ENCODE results near the gene SDC4.
A peak's percentile ranks its signal among the peaks of the same experiment; 100 is the strongest.

SDC4 gene

GRCh38 chr20:45347936-45348778 lies at the start of gene SDC4:
SDC4 (minus strand) TSS chr20:45348424; CDS start chr20:45348384, 40 bp downstream.
- DNase-seq (ENCODE audit: low read depth in 3 of 3, low spot score in 1 of 3) = peak; percentile 23 to 61 (median 47)

- no peak for DNase-seq (ENCODE audit: low read depth in 3 of 3, low spot score in 1 of 3)
Measured at GRCh38 chr20:45395114-45395415, 46.8 kb upstream of the SDC4 start.

DNA sequence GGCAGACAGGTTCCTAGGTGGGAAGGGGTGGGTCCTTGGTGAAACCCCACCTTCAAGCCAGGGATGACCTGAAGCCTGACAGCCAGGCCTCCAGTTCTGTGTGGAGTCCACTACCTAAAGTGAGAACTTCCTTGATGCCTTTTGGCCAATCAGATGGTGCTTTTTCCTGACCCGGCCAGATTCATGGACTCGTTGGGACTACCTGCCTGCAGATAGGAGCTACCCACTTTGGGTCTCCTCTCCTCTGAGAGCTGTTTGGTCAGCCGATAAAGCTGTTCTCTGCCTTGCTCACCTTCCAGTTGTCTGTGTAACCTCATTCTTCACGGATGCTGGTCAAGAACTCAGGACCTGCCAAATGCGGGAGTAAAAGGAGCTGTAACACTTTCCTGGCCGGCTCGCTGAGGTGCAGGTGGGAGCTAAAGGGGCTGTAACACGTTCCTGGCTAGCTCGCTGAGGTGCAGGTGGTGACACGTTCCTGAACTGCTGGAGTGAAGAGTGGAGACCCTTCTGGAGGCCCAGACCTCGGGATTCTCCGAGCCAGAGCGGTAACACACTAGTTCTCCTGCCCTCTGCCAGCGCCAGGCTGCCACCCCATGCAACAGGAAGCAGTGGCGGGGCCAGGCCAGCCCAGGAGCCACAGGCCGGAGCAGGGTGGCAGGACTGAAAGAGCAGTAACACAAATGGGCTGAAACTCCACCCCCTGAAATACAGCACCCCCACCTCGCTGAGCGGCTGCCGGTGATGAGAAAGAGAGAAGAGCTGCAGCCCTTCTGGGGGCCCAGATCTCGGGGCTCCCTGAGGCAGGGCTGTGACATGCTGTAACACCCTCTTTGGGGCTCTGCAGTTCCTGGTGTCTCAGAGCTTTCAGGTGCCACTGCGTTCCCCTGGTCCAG lies 46.2 kb upstream of the SDC4 start:
- no peak for DNase-seq (ENCODE audit: low read depth in 3 of 3, low spot score in 1 of 3)

DNA sequence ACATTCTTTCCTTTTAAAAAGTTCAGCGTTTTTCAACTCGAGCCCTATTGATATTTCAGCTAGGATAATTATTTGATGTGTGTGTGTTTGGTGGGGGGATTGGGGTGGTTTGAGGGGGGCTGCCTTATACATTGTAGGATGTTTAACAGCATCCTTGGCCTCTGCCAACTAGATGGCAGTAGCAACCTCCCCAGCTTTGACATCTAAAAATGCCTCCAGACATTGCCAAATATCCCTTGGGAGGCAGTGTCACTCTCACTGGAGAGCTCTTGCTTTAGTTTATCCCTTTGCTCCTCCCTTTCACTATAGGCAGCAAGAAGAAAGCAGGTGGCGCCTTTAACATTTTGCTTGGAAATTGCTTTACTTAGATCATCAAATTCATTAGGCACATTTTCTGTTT lies 44.5 kb upstream of the SDC4 start:
- no peak for DNase-seq (ENCODE audit: low read depth in 3 of 3, low spot score in 1 of 3)

DNA sequence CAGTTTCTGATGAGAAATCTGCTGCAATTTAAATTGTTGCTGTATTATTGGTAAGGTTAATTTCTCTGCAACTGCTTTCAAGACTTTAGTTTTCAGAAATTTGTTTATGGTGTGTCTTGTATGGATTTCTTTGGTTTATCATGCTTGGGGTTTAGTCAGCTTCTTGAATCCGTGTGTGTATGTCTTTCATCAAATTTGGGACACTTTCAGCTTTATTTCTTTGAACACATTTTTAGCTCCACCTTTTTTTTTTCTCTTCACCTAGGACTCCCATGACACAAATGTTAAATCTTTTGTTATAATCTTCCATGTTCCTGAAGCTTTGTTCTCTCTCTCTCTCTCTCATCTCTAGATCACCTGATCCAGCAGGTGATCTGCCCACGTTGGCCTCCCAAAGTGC lies 43.3 kb upstream of the SDC4 start:
- DNase-seq (ENCODE audit: low read depth in 3 of 3, low spot score in 1 of 3) = no peak

DNA sequence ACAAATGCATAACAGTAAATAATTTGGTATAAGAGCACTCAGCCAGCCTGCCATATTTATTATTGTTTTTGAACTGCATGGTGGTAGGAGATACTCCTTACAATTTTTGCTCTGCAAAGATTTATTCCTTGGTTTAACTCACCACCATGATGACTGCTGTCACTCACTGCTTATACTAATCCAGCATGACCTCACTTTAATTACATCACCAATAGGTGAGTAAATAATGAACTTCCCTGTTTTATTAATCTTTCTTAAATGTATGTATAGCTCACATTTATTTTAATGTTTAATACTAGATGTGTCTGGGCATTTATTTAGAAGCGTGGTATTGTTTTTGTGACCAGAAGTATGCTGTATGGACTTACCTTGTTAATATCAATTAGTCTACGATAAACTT lies 42.7 kb upstream of the SDC4 start:
- no peak for DNase-seq (ENCODE audit: low read depth in 3 of 3, low spot score in 1 of 3)

- DNase-seq (ENCODE audit: low read depth in 3 of 3, low spot score in 1 of 3) = no peak
Measured at GRCh38 chr20:45387274-45387673, 39.0 kb upstream of the SDC4 start.

- no peak for DNase-seq (ENCODE audit: low read depth in 3 of 3, low spot score in 1 of 3)
Measured at GRCh38 chr20:45378191-45378590, 30.0 kb upstream of the SDC4 start, which contains the start of gene TP53TG5. TP53TG5 (minus strand) TSS chr20:45378325; CDS start chr20:45378236, 89 bp downstream.

DNA sequence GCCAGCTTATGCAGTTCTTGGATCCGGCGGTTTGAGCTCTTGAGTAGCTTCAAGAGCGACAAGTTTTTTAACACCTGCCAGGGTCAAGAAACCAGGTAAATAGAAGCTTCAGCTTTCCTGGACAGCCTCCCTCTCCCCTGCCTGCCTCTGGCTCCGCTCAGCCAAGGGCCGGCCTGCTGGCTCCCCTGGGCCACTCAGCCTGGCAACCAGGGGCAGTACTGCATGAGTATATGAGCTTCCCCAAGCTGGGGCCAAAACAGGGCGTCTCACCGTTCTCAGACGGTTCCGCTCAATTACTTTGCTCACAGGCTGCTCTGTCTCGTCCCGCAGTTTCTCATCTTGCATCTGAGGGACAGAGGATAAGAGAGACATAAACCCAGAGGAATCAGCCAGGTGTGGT lies 29.0 kb upstream of the SDC4 start:
- DNase-seq (ENCODE audit: low read depth in 3 of 3, low spot score in 1 of 3) = no peak

GRCh38 chr20:45374966-45375365 lies 26.7 kb upstream of the SDC4 start:
- no peak for DNase-seq (ENCODE audit: low read depth in 3 of 3, low spot score in 1 of 3)

DNA sequence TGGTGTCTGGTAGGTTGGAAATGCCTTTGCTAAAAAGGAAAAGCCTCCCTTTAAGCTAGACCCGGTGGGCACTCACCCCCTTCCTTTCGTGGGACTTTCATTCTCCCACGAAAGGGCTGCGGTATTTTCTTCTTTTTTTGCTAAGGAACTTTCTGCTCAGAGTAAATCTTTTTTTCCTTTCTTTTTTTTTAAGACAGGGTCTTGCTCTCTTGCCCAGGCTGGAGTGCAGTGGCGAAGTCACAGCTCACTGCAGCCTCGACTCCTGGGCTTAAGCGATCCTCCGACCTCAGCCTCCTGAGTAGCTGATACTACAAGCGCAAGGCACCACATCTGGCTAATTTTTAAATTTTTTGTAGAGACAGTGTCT lies 25.9 kb upstream of the SDC4 start:
- no peak for DNase-seq (ENCODE audit: low read depth in 3 of 3, low spot score in 1 of 3)

- peak; percentile 75 to 92 (median 77) for DNase-seq (ENCODE audit: low read depth in 3 of 3, low spot score in 1 of 3)
Measured at GRCh38 chr20:45373353-45374100, 25.3 kb upstream of the SDC4 start.

DNA sequence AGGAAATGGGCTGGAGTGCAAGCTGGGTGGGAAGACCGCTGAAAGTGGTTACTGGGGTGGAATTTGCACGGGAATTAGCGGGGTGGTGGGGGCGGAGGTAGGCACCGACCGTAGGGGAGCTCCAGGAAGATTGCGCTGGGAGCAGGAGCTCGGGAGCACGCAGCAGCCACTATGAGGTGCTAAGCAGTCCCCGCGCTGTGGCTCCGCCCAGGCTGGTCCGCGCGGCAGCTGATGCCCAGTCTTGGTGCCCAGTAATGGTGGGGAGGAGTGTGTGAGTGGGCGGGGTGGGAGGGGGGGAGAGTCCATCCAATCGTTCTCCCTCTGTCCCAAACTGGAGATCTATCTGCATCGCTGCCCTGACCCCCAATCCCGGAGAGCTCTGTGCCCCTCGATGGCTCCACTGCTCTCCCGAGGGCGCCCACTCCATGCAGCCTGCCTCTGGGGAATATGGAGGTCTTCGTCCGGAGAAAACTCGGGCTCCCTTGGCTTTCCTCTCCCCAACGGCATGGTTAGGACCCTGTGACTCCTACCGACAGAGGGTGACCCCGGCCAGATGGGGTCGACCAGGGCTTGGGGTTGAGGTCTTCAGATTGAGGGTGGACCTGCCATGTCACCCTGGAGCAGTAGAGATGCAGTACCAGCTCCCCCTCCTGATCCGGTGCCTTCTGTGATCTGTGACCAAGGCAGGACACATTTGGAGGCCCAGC lies 24.6 kb upstream of the SDC4 start:
- no peak for DNase-seq (ENCODE audit: low read depth in 3 of 3, low spot score in 1 of 3)

DNA sequence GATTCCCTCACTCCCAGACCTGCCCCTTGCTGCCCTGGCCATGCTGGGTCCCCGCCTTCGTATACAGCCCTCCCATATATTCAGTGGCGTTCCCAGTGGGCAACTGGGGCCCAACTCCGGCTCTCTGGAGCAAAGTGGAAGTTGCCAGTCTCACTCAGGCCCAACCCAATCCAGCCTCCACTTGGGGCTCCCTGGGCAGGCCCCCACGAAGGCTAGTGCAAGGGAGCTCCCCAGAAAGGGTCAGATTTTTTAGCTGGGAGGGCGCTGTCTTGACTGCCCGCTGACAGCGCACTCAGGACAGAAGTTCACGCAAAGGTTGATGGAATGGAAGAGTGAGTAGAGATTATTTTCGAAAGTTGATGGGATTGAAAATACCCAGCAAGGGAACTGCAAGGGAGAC lies 24.0 kb upstream of the SDC4 start:
- DNase-seq (ENCODE audit: low read depth in 3 of 3, low spot score in 1 of 3) = no peak

DNA sequence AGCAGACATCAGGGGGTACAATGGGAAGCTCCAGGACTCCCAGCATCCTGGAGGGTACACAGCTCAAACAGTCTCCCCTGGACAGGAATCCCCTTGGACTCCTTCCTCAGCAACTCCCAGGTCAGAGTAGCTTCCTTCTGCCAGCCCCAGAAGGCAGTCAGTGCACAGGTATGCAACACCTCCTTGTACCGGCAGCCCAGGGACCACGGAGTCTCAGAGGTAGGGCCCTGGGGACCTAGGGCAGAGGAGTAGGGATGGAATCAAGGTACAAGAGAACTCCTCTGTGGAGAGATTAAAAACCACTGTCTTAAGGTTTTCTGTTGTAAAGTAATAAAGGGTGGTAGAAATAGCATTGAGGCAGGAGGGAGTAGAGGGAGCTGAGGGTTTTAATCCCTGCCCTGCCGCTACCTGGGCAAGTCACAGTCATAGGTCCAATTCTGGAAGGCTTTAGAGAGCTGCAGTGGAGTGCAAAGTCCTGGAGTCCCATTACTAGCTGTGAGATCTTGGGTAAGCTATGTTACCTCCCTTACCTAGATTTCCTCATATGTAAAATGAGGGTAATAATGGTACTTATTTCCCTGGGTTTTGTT lies 22.4 kb upstream of the SDC4 start:
- DNase-seq (ENCODE audit: low read depth in 3 of 3, low spot score in 1 of 3) = no peak

DNA sequence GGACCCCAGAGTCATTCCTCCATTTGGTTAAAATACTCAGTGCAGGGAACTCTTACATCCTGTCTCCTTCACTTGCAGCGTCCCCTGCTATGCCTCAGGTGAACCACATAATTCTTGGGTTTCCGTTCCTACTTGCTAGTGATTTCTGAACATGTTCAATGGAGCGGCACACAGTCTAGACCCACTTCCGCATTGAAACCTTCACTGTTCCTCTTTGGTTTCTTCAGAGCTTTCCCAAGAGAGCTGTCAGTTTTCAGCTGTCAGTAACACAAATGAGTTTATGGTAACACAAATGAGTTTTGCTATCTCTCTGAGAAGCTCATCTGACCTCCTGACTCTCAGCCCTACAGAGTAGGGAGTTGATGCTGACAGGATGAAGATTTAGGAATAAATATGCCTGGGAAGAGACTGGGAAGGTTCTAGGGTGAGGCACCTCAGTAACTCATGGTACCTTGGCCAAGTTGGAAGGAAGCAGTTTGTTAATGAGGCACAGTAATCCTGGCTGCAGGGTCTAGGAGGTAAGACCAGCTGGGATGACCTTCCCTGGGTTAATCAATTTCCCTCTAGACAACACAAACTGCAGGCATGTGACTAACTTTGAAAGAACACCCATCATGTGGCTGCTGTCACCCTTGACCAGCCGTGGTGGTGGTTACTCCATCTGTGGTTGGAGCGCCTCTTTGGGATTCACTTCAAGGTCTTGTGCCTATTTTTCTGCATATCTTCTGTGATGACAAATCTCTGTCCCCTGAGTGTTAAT lies 20.2 kb upstream of the SDC4 start:
- no peak for DNase-seq (ENCODE audit: low read depth in 3 of 3, low spot score in 1 of 3)

DNA sequence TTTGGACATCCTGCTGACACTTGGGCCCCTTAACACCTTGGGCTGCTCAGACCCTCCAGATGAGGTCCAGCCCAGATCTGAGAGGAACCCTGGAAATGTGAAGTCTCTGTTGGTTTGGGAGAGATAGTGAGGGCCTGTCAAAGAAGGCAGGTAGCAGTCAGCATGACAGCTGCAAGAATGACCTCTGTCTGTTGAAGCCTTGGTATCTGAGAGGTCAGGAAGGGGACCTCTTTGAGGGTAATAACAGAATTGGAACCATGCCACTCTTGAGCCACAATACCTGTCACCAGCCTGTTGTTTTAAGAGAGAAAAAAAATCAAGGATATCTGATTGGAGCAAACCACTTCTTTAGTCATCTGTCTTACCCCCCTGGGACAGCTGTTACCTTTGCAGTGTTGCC lies 18.9 kb upstream of the SDC4 start:
- DNase-seq (ENCODE audit: low read depth in 3 of 3, low spot score in 1 of 3) = no peak

DNA sequence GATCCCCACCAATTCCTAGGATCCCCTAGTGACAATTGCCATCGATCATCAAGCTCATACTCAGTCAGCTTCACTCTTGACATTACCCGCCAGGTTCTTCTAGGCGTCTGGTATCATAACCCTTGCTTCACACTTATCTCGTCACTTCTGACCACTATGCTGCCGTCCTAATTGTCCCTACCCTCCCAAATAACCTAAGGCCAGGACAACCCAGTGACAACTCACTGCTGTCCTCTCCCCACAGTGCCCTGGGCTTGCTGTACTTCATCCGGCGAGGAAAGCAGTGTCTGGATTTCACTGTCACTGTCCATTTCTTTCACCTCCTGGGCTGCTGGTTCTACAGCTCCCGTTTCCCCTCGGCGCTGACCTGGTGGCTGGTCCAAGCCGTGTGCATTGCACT lies 18.4 kb upstream of the SDC4 start:
- no peak for DNase-seq (ENCODE audit: low read depth in 3 of 3, low spot score in 1 of 3)

GRCh38 chr20:45366192-45366591 lies 18.0 kb upstream of the SDC4 start:
- DNase-seq (ENCODE audit: low read depth in 3 of 3, low spot score in 1 of 3) = no peak

DNA sequence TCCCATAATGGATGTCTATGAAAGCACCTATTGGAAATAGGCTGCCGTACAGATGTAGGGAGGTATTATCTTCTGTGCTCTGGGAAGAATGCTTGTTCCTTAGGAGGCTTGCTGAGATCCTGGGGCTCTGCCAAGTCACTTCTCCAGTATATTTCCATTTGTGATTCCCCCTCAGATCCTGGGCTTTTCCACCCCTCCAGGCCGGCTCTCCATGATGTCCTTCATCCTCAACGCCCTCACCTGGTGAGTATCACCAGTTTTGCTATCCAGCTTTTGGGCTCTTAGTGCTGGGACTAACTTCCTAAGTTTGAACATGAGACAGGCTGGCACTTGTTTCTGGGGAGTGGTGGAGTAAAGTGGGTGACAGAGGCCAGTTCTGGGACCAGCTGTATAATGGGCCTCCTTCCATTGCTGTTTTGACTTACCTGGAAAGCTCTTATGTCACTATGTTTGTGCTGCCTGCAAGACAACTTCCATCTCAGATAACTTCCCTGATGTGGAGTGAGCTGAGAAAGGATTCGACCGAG lies 17.3 kb upstream of the SDC4 start:
- no peak for DNase-seq (ENCODE audit: low read depth in 3 of 3, low spot score in 1 of 3)

Measured in stimulated activated CD4-positive, alpha-beta T cell treated with anti-CD3 and anti-CD28 coated beads, TNF-alpha, amount 100 ng/mL, for 1 hour (primary cell).